Suppressor macrophage treated with lipopolysaccharide for 4 hours (primary cell): ENCODE measurements around the gene KRTAP4-9.
"Not testable (repeated sequence)": the region's sequence is repeated elsewhere in the genome, so short reads cannot be mapped to it uniquely, and the experiment has no call there.

Source experiments
- DNase-seq: peaks from one replicate; pipeline ENCODE4 v3.0.0-alpha.2; 2020

Gene KRTAP4-9

DNA sequence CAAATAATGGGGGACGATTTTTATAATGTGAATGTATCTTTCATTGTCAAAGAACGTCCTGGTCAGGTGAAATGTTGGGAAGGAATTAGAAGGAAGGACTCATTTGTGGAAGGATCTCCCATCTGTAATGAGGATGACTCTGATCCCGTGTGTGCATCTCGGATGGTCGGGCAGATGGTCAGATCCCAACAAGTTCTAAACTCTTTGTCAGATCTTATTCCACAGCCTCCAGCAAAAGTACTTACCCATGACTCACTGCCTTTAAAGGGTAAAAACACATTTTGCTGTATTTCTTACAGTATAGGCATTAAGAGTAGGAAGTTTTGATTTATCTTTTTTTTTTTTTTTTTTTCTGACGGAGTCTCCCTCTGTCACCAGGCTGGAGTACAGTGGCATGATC, 6.7 kb upstream of the KRTAP4-9 start:
- no peak for DNase-seq

DNA sequence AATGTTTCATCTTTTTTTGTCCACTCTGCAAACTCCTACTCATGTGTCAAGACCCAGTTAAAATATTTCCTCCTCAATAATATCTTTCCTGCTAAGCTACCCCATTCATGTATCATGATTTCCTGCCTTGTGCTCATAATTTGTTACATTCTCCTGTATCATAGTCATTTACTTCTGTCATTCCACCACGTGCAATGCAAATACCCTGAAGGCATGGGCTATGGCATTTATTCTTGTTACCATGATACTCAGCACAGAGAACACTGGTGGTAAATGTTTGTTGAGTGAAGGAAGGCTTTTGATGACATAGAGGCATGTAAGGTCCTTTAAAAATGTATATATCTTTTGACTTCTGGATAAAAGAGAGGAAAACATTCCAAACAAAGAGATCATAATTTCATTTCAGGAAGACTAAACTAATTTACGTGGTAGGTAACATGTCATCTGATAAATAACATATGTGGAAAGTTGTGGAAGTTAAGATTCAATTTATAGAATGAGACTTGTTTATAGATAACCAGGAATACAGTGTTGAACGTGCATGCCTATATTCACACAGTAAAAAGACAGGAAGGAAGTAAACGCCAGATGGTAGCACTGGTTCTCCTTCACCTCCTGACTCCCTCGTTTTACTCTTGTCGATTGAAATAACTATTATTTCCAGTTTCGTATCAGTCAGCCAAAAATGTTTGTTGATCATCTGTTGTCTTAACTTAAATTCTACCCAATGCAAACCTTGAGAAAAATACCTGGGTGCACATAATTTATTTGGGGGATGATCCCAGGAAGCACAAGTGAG, 5.3 kb upstream of the KRTAP4-9 start:
- not testable (repeated sequence) for DNase-seq

DNA sequence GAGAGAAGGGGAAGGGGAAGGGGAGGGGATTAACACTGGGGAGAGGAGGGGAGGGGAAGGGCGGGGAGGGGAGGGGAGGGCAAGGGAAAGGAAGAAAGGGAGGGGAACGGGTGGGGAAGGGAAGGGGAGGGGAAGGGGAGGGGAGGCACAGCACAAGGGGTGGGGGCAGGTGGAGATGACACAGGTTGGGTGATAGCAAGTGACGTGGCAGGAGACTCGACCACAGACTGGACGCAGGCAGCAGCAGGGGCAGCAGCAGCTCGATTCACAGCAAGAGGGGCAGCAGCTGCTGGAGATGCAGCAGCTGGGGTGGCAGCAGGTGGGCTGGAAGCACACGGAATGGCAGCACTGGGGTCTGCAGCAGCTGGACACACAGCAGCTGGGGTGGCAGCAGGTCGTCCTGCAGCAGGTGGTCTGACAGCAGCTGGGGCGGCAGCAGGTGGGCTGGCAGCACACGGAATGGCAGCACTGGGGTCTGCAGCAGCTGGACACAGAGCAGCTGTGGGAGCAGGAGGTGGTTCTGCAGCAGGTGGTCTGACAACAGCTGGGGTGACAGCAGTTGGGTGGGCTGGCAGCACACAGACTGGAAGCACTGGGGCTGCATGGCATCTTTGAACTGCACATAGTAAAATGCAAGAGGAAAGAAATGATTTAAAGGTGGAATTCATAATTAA, 3.5 kb upstream of the KRTAP4-9 start, which contains the start of gene KRTAP4-16:
KRTAP4-16 (minus strand) TSS at position 624 of the 674 bp plus-strand sequence; CDS start at position 624, 0 bp downstream.
- DNase-seq, result no peak

DNA sequence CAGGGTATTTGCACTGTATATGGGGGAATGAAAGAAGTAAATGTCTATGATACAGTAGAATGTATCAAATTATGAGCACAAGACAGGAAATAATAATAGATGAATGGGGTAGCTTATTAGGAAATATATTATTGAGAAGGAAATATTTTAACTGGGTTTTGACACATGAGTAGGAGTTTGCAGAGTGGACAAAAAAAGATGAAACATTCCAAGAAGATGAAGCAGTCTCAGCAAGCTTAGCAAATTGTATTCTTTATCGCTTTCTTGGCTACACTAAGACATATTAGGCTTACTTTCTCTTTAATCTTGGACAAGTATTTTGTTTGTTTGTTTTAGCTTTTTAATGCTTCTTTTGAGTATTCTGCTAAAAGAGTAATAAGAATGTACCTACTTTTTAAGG, 1.3 kb upstream of the KRTAP4-9 start:
- DNase-seq, result no peak

DNA sequence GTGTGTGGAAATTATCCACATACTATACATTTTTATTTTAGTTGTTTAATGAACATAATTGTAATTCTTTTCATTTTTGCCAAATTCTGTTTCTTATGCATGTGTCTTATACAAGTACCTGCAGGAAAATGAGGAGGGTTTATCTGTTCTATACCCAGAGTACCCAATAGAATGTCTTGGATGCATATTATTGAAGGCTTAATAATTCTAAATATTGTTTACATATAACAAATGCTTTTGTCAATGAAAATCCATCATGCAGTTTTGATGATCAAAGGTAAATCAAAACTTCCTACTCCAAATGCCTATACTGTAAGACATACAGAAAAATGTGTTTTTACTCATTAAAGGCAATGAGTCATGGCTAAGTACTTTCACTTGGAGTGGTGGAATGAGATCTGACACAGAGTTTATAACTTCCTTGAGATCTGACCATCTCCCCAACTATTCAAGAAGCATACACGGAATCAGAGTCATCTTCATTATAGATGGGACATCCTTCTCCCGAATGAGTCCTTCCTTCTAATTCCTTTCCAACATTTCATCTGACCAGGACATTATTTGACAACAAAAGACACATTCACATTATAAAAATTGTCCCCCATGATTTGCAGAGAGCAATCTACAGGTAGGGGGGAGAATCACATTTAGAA, 677 bp upstream of the KRTAP4-9 start:
- DNase-seq, result not testable (repeated sequence)

DNA sequence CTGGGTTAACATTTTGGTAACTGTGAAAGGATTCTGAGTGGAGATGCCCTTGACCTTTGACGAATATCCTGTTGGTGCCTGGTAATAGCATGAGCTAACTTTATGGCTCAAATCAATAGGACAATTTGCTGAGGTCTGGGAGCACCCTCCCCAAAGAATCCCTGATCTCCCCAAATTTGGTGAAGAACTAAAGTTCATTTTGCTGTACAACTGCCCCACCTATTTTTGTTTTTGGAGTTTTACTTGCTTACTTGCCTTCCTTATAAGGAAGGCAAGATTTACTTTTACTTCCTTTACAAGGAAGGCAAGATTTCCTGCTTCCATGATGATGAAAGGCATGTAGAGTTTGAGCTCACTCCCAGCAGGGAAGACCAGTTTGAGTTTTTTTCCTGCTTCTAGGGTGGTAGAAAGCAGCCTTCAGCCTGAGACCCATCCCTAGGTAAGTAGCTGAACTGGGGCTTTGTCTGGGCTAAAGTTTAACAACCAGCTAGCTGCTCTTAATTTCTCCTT, 2.8 kb downstream of the KRTAP4-9 start:
- DNase-seq, result no peak

DNA sequence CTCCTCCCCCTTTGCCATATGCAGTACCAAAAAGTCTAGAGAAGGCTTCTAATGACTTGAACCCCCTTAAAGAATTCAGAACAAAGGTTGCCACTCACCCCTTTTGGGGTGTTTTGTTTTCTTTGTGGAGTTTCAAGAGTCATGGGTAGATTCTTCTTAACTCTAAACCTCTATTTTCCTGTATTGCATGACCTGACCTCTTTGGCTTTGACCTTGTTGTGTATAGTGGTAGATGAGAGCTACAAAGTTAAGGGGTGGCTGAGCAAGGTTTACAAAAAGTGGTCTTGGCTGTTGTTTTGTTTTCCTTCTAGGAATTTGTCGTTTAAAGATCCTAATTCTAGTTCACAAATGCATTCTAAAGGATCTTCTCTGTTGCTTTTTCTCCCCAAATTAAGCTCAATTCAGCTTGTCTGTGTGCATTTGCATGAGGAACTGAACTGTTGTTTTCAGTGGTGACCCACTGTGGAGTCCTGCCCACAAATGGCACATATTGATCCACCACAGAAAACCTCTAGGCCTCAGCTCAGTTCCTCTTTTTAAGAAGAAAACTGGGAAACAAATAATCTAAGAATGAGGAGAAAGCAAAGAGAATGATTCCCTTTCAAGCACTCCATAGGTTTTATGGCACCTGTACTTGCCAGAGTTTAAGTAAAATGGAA, 3.7 kb downstream of the KRTAP4-9 start:
- DNase-seq, result not testable (repeated sequence)

DNA sequence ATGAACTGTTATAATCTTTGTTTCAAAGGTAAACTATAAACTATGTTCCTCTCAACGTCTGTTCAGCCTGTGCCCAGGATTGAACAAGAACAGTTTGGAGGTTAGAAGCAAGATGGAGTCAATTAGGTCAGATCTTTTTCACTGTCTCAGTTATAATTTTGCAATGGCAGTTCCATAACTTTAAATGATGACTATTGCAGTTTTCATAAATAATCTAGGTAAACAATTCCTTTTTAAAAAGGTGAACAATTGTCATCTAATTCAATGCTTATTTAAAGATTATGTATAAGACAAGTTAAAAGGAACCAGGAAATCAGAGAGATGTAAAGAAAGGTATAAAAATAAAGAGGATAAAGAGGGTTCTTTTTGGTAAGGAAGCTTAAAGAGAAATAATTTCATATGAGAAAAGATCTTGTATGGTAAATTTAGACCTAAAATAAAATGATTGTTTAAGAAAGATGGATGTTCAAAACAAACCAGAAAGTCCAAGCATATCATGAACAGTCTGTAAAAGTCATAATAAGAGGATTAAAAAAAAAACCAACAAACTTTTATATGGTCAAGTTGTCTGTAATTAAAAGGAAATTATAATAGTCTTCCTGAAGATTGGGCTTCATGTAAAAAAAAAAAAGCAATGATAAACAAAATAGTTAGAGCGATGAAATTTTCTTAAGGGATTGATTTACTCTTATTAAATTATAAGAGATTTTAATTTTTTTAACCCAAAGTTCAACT, 6.1 kb downstream of the KRTAP4-9 start:
- DNase-seq, result no peak

DNA sequence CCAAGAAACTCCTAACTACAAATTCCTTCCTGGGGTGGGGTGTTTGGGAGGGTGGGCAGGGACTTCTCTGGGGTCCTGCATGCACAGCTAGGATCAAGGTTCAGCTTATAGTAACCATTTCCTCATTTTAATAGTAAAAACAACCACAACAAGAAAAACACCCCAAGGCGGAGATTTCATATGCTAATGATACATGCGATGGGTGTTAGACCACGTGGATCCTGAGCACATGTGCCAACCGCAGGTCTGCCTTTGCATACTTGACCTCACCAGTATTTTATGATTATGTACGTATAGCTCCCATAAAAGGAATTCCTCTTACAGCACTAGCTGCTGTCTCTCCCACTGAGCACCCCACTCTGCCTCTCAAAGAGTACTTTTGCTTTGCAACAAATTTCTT, 11.1 kb downstream of the KRTAP4-9 start:
- peak; percentile 1 for DNase-seq

DNA sequence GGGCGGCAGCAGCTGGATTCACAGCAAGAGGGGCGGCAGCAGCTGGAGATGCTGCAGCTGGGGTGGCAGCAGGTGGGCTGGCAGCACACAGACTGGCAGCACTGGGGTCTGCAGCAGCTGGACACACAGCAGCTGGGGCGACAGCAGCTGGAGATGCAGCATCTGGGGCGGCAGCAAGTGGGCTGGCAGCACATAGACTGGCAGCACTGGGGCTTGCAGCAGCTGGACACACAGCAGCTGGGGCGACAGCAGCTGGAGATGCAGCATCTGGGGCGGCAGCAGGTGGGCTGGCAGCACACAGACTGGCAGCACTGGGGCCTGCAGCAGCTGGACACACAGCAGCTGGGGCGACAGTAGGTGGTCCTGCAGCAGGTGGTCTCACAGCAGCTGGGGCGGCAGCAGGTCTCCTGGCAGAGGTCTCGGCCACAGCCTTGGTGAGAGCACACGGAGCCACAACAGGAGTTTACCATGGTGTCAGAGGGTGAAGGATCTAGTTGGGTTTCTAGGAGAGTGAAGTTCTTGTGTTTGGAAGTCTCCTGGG, 12.7 kb downstream of the KRTAP4-9 start, which contains the start of gene KRTAP4-11:
KRTAP4-11 (minus strand) TSS at position 528 of the 541 bp plus-strand sequence; CDS start at position 470, 58 bp downstream.
- not testable (repeated sequence) for DNase-seq

DNA sequence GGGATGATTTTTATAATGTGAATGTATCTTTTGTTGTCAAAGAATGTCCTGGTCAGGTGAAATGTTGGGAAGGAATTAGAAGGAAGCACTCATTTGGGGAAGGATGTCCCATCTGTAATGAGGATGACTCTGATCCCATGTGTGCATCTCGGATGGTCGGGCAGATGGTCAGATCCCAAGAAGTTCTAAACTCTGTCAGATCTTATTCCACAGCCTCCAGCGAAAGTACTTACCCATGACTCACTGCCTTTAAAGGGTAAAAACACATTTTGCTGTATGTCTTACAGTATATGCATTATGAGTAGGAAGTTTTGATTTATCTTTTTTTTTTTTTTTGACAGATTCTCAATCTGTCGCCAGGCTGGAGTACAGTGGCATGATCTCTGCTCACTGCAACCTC, 13.5 kb downstream of the KRTAP4-9 start:
- DNase-seq, result no peak

DNA sequence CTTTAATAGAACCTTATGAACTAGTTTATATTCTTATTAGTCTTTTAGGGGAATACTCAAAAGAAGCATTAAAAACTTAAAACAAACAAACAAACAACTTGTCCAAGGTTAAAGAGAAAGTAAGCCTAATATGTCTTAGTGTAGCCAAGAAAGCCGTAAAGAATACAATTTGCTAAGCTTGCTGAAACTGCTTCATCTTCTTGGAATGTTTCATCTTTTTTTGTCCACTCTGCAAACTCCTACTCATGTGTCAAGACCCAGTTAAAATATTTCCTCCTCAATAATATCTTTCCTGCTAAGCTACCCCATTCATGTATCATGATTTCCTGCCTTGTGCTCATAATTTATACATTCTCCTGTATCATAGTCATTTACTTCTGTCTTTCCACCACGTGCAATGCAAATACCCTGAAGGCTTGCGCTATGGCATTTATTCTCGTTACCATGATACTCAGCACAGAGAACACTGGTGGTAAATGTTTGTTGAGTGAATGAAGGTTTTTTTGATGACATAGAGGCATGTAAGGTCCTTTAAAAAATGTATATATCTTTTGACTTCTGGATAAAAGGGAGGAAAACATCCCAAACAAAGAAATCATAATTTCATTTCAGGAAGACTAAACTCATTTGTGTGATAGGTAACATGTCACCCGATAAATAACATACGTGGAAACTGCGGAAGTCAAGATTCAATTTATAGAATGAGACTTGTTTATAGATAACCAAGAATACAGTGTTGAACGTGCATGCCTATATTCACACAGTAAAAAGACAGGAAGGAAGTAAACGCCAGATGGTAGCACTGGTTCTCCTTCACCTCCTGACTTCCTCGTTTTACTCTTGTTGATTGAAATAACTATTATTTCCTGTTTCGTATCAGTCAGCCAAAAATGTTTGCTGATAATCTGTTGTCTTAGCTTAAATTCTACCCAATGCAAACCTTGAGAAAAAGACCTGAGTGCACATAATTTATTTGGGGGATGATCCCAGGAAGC, 14.8 kb downstream of the KRTAP4-9 start:
- DNase-seq, result peak; percentile 14

DNA sequence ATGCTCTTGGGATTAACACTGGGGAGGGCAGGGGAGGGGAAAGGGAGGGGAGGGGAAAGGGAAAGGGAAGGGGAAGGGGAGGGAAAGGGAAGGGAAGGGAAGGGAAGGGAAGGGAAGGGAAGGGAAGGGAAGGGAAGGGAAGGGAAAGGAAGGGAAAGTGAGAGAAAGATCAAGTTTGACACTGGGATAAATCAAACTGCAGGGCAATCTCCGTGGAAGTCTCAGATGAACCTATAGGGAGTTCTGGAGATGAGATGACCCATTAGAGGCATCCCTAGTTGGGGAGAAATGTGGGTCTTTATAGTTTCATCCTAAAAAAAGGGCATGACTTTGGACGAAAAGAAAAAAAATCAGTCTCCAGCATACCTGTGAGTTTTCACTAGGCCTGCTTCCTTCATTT, 16.6 kb downstream of the KRTAP4-9 start:
- no peak for DNase-seq

DNA sequence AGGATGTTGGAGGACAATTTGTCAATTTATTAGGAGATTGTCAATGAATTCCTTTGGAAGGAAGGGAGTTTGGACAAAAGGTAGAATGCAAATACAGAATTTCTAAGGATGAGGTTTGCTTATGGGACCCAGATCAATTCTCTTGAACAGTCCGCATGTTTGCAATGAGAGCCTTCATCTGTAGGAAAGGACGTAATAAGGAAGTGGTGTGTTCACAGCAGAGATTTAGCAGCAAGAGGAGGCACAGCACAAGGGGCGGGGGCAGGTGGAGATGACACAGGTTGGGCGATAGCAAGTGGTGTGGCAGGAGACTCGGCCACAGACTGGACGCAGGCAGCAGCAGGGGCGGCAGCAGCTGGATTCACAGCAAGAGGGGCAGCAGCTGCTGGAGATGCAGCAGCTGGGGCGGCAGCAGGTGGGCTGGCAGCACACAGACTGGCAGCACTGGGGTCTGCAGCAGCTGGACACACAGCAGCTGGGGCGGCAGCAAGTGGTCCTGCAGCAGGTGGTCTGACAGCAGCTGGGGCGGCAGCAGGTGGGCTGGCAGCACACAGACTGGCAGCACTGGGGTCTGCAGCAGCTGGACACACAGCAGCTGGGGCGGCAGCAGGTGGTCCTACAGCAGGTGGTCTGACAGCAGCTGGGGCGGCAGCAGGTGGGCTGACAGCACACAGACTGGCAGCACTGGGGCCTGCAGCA, 18.3 kb downstream of the KRTAP4-9 start:
- DNase-seq, result not testable (repeated sequence)

DNA sequence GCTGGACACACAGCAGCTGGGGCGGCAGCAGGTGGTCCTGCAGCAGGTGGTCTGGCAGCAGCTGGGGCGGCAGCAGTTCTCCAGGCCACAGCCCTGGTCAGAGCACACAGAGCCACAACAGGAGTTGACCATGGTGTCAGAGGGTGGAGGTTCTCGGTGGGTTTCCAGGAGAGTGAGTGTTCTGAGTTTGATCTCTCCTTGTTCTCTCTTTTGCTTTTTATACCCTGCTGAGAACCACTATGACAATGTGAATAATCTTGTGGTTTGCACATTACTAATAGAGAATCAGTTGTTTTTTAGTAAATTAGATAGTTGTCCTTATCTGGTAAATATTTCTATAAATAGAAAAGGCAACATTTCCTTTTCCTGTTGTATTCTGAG, 18.8 kb downstream of the KRTAP4-9 start, which contains the start of gene KRTAP4-12:
KRTAP4-12 (minus strand) TSS at position 192 of the 381 bp plus-strand sequence; CDS start at position 132, 60 bp downstream.
- not testable (repeated sequence) for DNase-seq

DNA sequence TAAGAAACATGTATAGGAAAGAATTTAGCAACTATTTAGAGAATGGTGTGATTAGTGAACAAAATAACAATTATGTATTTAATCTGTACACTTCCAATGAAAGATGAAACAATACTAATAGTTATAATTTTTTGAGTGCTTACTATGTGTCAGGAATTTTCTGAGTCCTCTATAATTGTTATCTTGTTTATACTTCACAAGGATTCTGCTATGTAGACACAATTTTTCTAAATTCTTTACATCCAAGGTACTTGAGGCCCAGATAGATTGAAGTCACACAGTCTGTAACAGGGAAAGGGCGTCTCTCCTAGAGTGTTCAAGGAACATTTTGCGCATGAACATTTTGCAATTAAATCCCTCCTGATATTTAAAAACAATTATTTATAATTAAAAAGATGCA, 19.9 kb downstream of the KRTAP4-9 start:
- no peak for DNase-seq

DNA sequence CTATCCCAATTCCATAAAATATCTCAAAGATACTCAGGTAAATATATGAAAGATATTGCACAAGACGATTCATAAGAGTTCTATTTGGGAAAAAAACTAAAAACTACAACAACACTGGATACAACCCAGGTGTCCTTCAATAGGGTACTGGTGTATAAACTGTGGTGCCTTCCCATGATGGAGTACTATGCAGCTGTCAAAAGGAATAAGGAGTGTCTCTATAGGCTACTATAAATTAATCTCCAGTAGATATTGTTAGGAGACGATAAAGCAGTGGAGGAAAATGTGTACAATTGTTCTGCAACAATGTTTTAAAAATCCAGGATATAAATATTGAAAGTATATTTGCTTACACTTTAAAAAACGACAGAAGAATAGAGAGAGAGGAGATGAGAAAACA, 21.2 kb downstream of the KRTAP4-9 start:
- DNase-seq, result no peak

DNA sequence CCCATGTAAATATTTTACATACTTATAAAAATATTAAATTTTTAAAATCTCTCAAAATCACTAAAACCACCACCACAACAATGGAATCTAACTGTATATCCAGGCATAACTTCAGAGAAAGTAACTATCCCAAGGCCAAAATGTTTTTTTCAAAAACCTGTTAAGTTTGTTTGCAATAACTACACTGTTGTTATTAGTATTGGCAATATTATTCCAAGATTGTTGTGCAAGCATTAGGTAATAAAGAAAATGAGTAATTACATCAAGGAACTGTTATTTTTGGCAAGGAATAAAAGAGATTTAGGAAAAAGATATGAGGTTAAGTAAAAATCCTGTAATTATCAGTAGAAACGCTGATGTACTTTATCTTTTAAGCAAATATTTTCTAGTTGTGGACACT, 22.2 kb downstream of the KRTAP4-9 start:
- DNase-seq, result no peak

DNA sequence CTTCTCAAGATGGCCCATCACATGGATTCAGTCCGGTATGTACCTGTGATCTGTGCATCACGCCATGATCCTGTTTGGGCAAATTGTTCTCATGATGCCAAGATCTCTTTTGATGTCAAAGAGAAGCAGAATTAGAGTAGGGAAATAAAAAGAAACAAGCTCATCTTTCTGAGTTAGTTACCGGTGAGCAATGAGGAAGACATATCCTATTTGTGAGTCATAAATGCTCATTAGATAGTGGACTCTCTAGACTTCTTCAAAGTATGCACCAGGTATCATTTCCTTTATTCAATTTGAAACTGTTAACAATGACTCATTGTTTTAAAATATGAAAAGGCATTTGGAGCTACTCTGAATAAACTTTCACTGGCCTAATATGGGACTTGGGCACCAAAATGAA, 26.8 kb downstream of the KRTAP4-9 start:
- DNase-seq, result no peak
